Stimulated activated naive CD8-positive, alpha-beta T cell treated with anti-CD3 and anti-CD28 coated beads, Interleukin-15, Interleukin-2, amounts not matched to agents 100 ng/mL and 50 ng/mL, for 24 hours (primary cell): Measurements from ENCODE around the gene AUP1.
A peak's percentile ranks its signal among the peaks of the same experiment; 100 is the strongest.

Source experiments
- H3K27ac Mint-ChIP-seq: one replicate; pipeline ENCODE4 v1.8.0; 2021; ENCODE audit warnings: mild to moderate bottlenecking, mixed read lengths
- H3K27me3 Mint-ChIP-seq: one replicate; pipeline ENCODE4 v1.8.0; 2021; ENCODE audit warnings: mixed read lengths
- H3K36me3 Mint-ChIP-seq: one replicate; pipeline ENCODE4 v1.8.0; 2021; ENCODE audit warnings: low read depth, mixed read lengths
- H3K4me1 Mint-ChIP-seq: one replicate; pipeline ENCODE4 v1.8.0; 2021; ENCODE audit warnings: low read depth, mixed read lengths
- H3K4me3 Mint-ChIP-seq: one replicate; pipeline ENCODE4 v1.8.0; 2021; ENCODE audit warnings: mild to moderate bottlenecking, mixed read lengths
- H3K9me3 Mint-ChIP-seq: one replicate; pipeline ENCODE4 v1.8.0; 2021; ENCODE audit warnings: mixed read lengths

AUP1 gene

GRCh38 chr2:74502720-74503505 lies 26.6 kb downstream of the AUP1 start:
- Mint-ChIP-seq H3K27ac (no peak overlapping the region), H3K4me1 (peaks cover 79% of the 10 kb centered on the region), H3K9me3 (no peaks in the 10 kb centered on the region), H3K27me3 (peaks cover 57% of the 10 kb centered on the region), H3K4me3 (peak overlapping the region; percentile 73), H3K36me3 (peaks cover 28% of the 10 kb centered on the region)

DNA sequence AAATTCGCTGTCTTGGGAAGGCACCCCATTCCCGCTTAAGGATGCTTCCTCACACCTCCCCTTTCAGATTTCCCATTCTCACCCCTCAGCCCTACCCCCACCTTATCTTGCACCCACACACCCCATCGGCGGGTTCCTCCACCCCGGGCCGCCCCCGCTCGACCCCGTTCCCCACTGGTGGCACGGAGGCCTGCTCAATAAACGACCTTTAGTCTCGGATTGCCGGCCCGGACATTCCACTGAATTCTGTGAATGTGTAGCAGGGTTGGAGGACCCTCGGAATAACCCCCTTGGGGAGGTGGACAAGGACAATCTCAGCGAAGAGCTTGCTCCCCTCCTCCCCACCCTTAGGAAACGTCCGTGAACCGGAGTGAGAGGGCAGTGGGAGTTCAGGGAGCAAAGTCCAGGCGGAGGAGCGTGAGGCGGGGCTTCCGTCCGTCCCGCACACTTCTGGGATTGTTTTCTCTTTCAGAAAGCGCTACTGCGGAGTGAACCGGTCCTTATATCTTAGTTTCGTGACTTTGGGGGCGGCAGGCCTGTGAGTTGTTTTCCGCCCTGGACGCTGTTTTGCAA lies 27.3 kb downstream of the AUP1 start:
- Mint-ChIP-seq H3K27me3 (peaks cover 61% of the 10 kb centered on the region), H3K27ac (no peak overlapping the region), H3K4me1 (peaks cover 80% of the 10 kb centered on the region), H3K36me3 (peaks cover 25% of the 10 kb centered on the region), H3K4me3 (peak overlapping the region; percentile 73), H3K9me3 (no peaks in the 10 kb centered on the region)

- Mint-ChIP-seq H3K4me1 (peaks cover 72% of the 10 kb centered on the region), H3K4me3 (no peak overlapping the region), H3K27me3 (peaks cover 61% of the 10 kb centered on the region), H3K9me3 (no peaks in the 10 kb centered on the region), H3K36me3 (peaks cover 20% of the 10 kb centered on the region), H3K27ac (no peak overlapping the region)
These were observed 28.0 kb downstream of the AUP1 start for GRCh38 chr2:74501335-74502071.

- Mint-ChIP-seq H3K4me1 (peaks cover 67% of the 10 kb centered on the region), H3K27ac (no peak overlapping the region), H3K27me3 (peaks cover 61% of the 10 kb centered on the region), H3K36me3 (peaks cover 12% of the 10 kb centered on the region), H3K4me3 (no peak overlapping the region), H3K9me3 (no peaks in the 10 kb centered on the region)
These were observed 28.9 kb downstream of the AUP1 start for GRCh38 chr2:74500578-74500946.

DNA sequence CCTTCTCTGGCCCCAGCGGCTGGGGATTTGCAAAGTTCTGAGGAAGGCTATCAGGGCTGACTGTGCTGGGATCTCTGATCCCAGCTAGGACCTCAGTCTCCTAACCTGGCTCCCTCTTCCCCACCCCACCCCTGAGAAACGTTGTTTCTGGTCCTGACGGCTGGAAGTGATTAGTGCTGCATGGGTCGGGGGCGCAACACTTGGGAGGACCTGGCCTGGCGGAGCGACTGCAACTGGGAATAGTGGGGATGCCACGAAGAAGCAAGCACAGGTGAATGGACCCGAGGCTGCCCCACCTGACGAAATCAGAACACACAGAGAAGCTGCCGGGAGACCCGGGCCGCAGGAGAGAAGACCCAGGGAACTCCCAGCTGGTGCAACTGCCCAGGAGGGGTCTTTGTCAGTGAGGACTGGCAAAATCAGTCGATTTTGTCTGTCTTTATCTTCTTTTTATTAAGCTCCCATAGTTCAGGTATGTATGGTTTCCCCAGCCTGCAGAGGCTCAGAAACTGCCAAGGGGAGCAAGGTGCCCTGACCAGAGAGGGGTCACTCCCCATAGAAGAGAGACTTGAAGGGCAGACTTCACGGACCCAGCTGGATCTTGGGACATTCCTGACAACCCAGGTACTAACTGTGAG lies 29.4 kb downstream of the AUP1 start:
- Mint-ChIP-seq H3K27me3 (peaks cover 61% of the 10 kb centered on the region), H3K4me3 (no peak overlapping the region), H3K36me3 (peaks cover 7% of the 10 kb centered on the region), H3K27ac (no peak overlapping the region), H3K9me3 (no peaks in the 10 kb centered on the region), H3K4me1 (peaks cover 62% of the 10 kb centered on the region)

- Mint-ChIP-seq H3K27me3 (peaks cover 56% of the 10 kb centered on the region), H3K4me3 (peak within 1 kb of the TSS; percentile 80), H3K9me3 (no peaks in the 10 kb centered on the region), H3K36me3 (peaks cover 1% of the 10 kb centered on the region), H3K4me1 (peaks cover 55% of the 10 kb centered on the region), H3K27ac (peak within 1 kb of the TSS; percentile 77)
These were observed 30.1 kb downstream of the AUP1 start, which contains the start of gene LBX2 for GRCh38 chr2:74499267-74499939. Gene LBX2, minus strand, starts transcription at chr2:74499603. Its CDS starts 66 bp downstream, at chr2:74499537.

DNA sequence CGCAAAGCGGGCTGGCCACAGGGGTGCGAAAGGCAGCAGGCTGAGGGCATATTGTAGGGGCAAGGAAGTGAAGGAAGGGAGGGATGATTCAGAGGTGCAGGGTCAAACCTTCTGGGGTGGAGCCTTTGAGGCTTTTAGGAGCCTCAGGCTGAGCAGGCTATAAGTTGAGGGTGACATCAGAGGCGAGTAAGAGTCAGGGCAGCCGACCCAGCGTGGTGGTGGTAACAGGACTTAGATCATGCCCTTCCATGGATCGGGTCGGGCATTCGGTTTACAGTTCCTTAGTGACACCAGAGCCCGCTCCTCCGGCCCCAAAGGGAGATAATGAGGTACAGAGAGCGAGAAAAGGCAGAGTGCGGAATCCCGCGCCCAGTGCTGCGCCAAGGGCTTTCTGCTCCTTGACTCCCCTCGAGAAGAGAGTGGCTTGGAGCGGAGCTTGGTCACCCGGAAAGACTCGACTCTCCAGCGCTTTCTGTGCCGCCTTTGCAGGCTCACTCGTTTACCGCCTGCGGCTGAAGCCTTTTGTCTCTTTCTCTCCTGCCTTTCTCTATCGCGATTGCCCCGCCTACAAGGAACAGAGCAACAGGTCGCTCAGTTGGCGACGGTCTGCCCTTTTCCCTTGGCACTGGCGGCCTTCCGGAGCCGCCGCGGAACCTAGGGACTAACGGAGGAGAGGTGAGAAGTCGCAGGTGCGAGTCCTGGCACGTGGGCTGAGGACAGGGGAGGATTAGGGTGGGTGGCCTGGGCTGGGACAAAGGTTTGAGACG lies 30.8 kb downstream of the AUP1 start:
- Mint-ChIP-seq H3K4me3 (peak overlapping the region; percentile 80), H3K27me3 (peaks cover 50% of the 10 kb centered on the region), H3K4me1 (peaks cover 48% of the 10 kb centered on the region), H3K27ac (peak overlapping the region; percentile 77), H3K36me3 (peaks cover 8% of the 10 kb centered on the region), H3K9me3 (no peaks in the 10 kb centered on the region)

- Mint-ChIP-seq H3K27ac (peak overlapping the region; percentile 77), H3K36me3 (peaks cover 11% of the 10 kb centered on the region), H3K27me3 (peaks cover 46% of the 10 kb centered on the region), H3K4me3 (peak overlapping the region; percentile 80), H3K4me1 (peaks cover 42% of the 10 kb centered on the region), H3K9me3 (no peaks in the 10 kb centered on the region)
These were observed 31.6 kb downstream of the AUP1 start for GRCh38 chr2:74497777-74498499.

- H3K27me3 Mint-ChIP-seq: peaks cover 41% of the 10 kb centered on the region
- H3K27ac Mint-ChIP-seq: no peak overlapping the region
- H3K4me3 Mint-ChIP-seq: peak overlapping the region; percentile 80
- H3K9me3 Mint-ChIP-seq: no peaks in the 10 kb centered on the region
- peaks cover 35% of the 10 kb centered on the region for H3K4me1 Mint-ChIP-seq
- peaks cover 13% of the 10 kb centered on the region for H3K36me3 Mint-ChIP-seq
These were observed 32.3 kb downstream of the AUP1 start for GRCh38 chr2:74496997-74497776.

GRCh38 chr2:74495440-74495839 lies 34.1 kb downstream of the AUP1 start:
- Mint-ChIP-seq H3K27ac (no peak overlapping the region), H3K9me3 (no peaks in the 10 kb centered on the region), H3K27me3 (peaks cover 23% of the 10 kb centered on the region), H3K36me3 (peaks cover 17% of the 10 kb centered on the region), H3K4me1 (peaks cover 27% of the 10 kb centered on the region), H3K4me3 (no peak overlapping the region)

DNA sequence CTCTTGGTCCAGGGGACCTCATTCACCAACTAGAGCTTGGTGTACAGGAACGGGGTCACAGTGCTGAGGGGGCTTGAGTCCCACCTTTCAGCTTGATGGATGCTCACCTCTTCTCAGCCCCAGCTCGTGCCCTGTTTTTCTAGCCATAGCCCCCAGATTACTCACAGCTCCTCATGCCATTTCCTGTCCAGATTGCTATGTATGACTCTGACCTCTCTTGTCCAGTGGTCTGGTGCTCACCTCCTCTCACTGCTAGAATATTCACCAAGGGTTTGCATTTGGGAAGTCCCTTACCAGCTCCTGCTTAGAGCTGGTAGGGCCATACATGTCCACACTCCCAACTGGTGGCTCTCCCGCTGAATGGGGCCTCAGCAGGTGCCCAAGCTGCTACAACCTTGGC lies 36.0 kb downstream of the AUP1 start:
- peaks cover 12% of the 10 kb centered on the region for H3K4me1 Mint-ChIP-seq
- H3K9me3 Mint-ChIP-seq: no peaks in the 10 kb centered on the region
- no peak overlapping the region for H3K4me3 Mint-ChIP-seq
- H3K27ac Mint-ChIP-seq: no peak overlapping the region
- peaks cover 8% of the 10 kb centered on the region for H3K27me3 Mint-ChIP-seq
- peaks cover 25% of the 10 kb centered on the region for H3K36me3 Mint-ChIP-seq

GRCh38 chr2:74491648-74492544 lies 37.6 kb downstream of the AUP1 start:
- Mint-ChIP-seq H3K4me1 (no peaks in the 10 kb centered on the region), H3K27me3 (no peaks in the 10 kb centered on the region), H3K27ac (no peak overlapping the region), H3K4me3 (no peak overlapping the region), H3K36me3 (peaks cover 27% of the 10 kb centered on the region), H3K9me3 (no peaks in the 10 kb centered on the region)
